Thyroid gland (tissue), 4 donors: ENCODE data around the gene BATF.
"Not testable (repeated sequence)": the region's sequence is repeated elsewhere in the genome, so short reads cannot be mapped to it uniquely, and the experiment has no call there.

ENCODE experiments used
- CTCF ChIP-seq, 6 experiments: fragments of 200-600 bp in 3 of 6; fragments of 450-650 bp in 3 of 6; sonication (generic) in 3 of 6; IDR thresholded peaks; one replicate each; pipeline ENCODE4 v1.5.1; 2016 to 2019; ENCODE audit warnings: antibody characterized with exemption in 6 of 6, mild to moderate bottlenecking in 2 of 6, inconsistent platforms in 1 of 6, moderate library complexity in 1 of 6
- POLR2A ChIP-seq, 2 donors: fragments of 450-650 bp; IDR thresholded peaks; one replicate each; pipeline ENCODE4 v1.6.1; 2017; ENCODE audit warnings: antibody characterized with exemption in 2 of 2, mild to moderate bottlenecking in 2 of 2, moderate library complexity in 1 of 2

GRCh38 chr14:75474127-75474526, 48.1 kb upstream of the BATF start:
- not testable (repeated sequence) for TF ChIP-seq CTCF, POLR2A (IDR thresholded peaks at IDR 0.05)
